GM11168 (cell line): Measurements from ENCODE around the gene PGA5.

Experiments used
- in situ Hi-C: fragments of 300-500 bp; cut with MboI; formaldehyde crosslinking; loops from one replicate; pipeline ENCODE4 v1.12.0; 2022; ENCODE audit warnings: low sequenced_read_pairs; ENCODE audit not compliant: unreplicated experiment

PGA5 gene

GRCh38 chr11:61290905-61291690 is 50.1 kb downstream of the PGA5 start:
- in situ Hi-C loops: no loop called here

GRCh38 chr11:61292356-61292755 is 51.4 kb downstream of the PGA5 start:
- in situ Hi-C loops: no loop called here

GRCh38 chr11:61293867-61294716 is 53.1 kb downstream of the PGA5 start:
- in situ Hi-C loops: no loop called here

- in situ Hi-C loops: no loop called here
These were observed 54.0 kb downstream of the PGA5 start, which contains the start of gene VWCE for GRCh38 chr11:61294717-61295595. VWCE (minus strand) TSS chr11:61295316; CDS start chr11:61295037, 279 bp downstream.

GRCh38 chr11:61295596-61295926 is 54.6 kb downstream of the PGA5 start:
- in situ Hi-C loops: no loop called here

- in situ Hi-C loops: no loop called here
These were observed 56.4 kb downstream of the PGA5 start for GRCh38 chr11:61297341-61297740.

GRCh38 chr11:61297746-61298145 is 56.8 kb downstream of the PGA5 start:
- in situ Hi-C loops: no loop called here

- in situ Hi-C loops: no loop called here
These were observed 57.8 kb downstream of the PGA5 start for GRCh38 chr11:61298663-61299244.
